Large intestine (tissue), 3 donors: ENCODE measurements around the gene CCL23. TPM values are rescaled to one million over a fixed set of nuclear protein-coding genes. Genes with fewer than 3 reads are reported as not detected.

ENCODE experiments used
- DNase-seq, 2 donors: peaks; one replicate each; pipeline versions ENCODE4 v3.0.0 to v3.0.0-alpha.2; 2013
- H3K27ac ChIP-seq: one replicate; pipeline ENCODE4 v1.5.1; 2013; ENCODE audit warnings: low read length
- H3K27me3 ChIP-seq: 2 replicates; pipeline ENCODE4 v1.6.1; 2013; ENCODE audit warnings: low read length; ENCODE audit not compliant: control insufficient read depth, insufficient read depth
- H3K36me3 ChIP-seq: 2 replicates; pipeline ENCODE4 v1.6.1; 2013; ENCODE audit warnings: low read length; ENCODE audit not compliant: control insufficient read depth, insufficient read depth
- H3K4me1 ChIP-seq: one replicate; pipeline ENCODE4 v1.6.1; 2013; ENCODE audit warnings: low read length; ENCODE audit not compliant: control insufficient read depth, insufficient read depth
- H3K4me3 ChIP-seq: one replicate; pipeline ENCODE4 v1.5.1; 2013; ENCODE audit warnings: low read length
- H3K9me3 ChIP-seq: one replicate; pipeline ENCODE4 v1.6.1; 2013; ENCODE audit warnings: mild to moderate bottlenecking, low read depth, low read length, moderate library complexity; ENCODE audit not compliant: control insufficient read depth
- WGBS: methylation state at CpG from one replicate; pipeline ENCODE4 v1.1.5; 2013; ENCODE audit warnings: low lambda C conversion rate; ENCODE audit not compliant: insufficient coverage; 5-methylcytosine and 5-hydroxymethylcytosine counted together
- polyA plus RNA-seq: library from polyadenylated mRNA; unstranded; fragments of 120-200 nt; gene quantifications from one replicate; pipeline ENCODE4 v1.2.1, GENCODE V29; 2013

CCL23 gene
- polyA plus RNA-seq, 1 donor, result 1.2 TPM

GRCh38 chr17:35972066-35972465, 45.7 kb downstream of the CCL23 start:
- peaks cover 51% of the 10 kb centered on the region for H3K4me1 ChIP-seq
- no peaks in the 10 kb centered on the region for H3K9me3 ChIP-seq
- H3K36me3 ChIP-seq, result no peaks in the 10 kb centered on the region
- DNase-seq, result no peak
- no peak overlapping the region for H3K4me3 ChIP-seq
- H3K27me3 ChIP-seq, result no peaks in the 10 kb centered on the region
- peak overlapping the region; percentile 75 for H3K27ac ChIP-seq
- no CpG with 5 or more reads among the region's 1 CpG for WGBS

DNA sequence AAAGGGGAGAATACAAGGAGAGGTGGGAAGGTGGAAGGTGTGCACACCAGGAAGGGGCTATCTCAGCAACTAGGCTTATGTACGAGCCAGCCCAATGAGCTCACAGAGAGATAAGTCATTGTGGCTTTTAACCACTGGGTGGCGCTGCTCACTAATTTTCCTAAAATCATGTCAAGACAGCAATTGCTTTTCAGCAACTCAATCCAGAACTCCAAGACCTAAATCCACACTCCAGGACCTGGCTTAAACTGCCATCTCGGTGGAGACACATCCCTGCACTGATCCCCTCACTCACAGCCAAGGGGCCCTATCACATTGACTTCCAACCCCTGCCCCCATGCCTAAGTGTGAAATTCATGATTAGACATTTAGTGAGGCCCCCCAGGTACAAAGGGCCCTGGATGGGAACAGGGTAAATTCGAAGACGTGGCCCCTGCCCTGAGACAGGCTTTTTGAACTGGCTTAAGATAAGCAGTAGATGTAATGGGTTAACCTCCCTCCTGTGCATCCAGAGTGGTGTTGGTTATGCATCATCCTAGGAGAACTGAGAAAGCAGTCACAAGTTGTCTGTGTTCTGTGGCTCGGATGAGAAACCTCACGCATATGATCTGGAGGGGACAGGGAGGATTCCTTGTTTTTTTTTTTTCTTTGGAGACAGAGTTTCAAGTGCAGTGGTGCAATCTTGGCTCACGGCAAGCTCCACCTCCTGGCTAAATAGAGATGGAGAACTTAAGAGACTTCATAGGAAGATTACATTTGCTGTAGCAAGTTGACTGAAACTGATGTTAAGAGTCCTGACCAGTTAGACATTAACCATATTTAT, 48.0 kb downstream of the CCL23 start:
- peak; percentile 84 to 90 for DNase-seq
- Histone ChIP-seq H3K4me1 (peaks cover 46% of the 10 kb centered on the region), H3K27ac (peak overlapping the region; percentile 93), H3K4me3 (no peak overlapping the region), H3K36me3 (no peaks in the 10 kb centered on the region), H3K27me3 (no peaks in the 10 kb centered on the region), H3K9me3 (no peaks in the 10 kb centered on the region)
- no CpG with 5 or more reads among the region's 8 CpGs for whole genome bisulfite sequencing

DNA sequence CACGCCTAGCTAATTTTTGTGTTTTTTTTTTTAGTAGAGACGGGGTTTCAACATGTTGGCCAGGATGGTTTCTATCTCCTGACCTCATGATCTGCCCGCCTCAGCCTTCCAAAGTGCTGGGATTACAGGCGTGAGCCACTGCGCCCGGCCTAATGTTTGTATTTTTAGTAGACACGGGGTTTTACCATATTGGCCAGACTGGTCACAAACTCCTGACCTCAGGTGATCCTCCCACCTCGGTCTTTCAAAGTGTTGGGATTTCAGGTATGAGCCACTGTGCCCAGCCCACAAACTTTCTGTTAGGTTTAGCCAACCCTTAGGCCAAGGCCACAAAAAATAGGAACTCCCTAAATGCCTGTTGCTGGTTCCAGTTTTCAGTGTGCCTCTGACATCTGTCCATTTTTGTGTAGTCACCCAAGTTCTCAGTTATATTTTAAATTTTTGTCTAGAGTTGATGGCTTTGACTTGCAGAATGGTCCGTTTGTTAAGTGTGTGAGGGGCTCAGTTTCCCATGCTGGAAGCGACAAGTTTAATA, 49.2 kb downstream of the CCL23 start:
- WGBS, result no CpG with 5 or more reads among the region's 10 CpGs
- Histone ChIP-seq H3K4me3 (no peak overlapping the region), H3K27ac (no peak overlapping the region), H3K4me1 (peaks cover 35% of the 10 kb centered on the region), H3K36me3 (no peaks in the 10 kb centered on the region), H3K27me3 (no peaks in the 10 kb centered on the region), H3K9me3 (no peaks in the 10 kb centered on the region)
- DNase-seq, result no peak

DNA sequence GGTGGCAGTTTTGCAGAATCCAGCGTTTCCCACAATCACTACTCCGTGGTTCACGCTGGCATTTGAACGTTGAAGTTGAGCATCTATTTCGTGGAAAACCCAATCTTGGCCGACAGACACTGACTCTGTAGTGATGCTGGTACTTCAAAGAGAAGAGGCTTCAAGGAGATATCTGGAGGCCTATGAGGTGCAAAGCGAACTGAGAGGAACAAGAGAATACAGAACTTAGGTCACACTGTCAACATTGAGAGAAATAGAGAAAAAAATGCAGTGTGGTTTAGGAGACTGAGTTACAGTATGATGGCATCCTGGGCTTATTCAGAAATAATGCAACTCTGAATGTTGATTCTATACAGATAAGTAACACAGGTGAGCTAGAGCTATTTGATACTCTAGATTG, 52.5 kb downstream of the CCL23 start:
- H3K27ac ChIP-seq, result no peak overlapping the region
- H3K27me3 ChIP-seq, result no peaks in the 10 kb centered on the region
- no peaks in the 10 kb centered on the region for H3K36me3 ChIP-seq
- peaks cover 4% of the 10 kb centered on the region for H3K4me1 ChIP-seq
- no peaks in the 10 kb centered on the region for H3K9me3 ChIP-seq
- H3K4me3 ChIP-seq, result no peak overlapping the region
- DNase-seq, result no peak
- no CpG with 5 or more reads among the region's 7 CpGs for WGBS

GRCh38 chr17:35963663-35964062, 54.1 kb downstream of the CCL23 start:
- Histone ChIP-seq H3K27ac (no peak overlapping the region), H3K36me3 (no peaks in the 10 kb centered on the region), H3K4me3 (no peak overlapping the region), H3K9me3 (no peaks in the 10 kb centered on the region), H3K4me1 (no peaks in the 10 kb centered on the region), H3K27me3 (no peaks in the 10 kb centered on the region)
- DNase-seq, result no peak
- WGBS, result 100% methylated on average over 1 of the region's 6 CpGs

Other genes with a start within 250 kb of the CCL23 start
- 7.5 TPM for gene MMP28, start 222.3 kb downstream of the CCL23 start, polyA plus RNA-seq
- 177 TPM for gene TAF15, start 208.5 kb downstream of the CCL23 start, polyA plus RNA-seq
- gene HEATR9, start 149.1 kb downstream of the CCL23 start, polyA plus RNA-seq, result 0.03 TPM
- gene CCL5, start 137.6 kb downstream of the CCL23 start, polyA plus RNA-seq, result 8.3 TPM
- 5.6 TPM for gene RDM1, start 87.2 kb downstream of the CCL23 start, polyA plus RNA-seq
- gene LYZL6, start 74.3 kb downstream of the CCL23 start, polyA plus RNA-seq, result not detected
- gene CCL16, start 36.5 kb downstream of the CCL23 start, polyA plus RNA-seq, result 0.19 TPM
- 6.8 TPM for gene CCL14, start 31.2 kb downstream of the CCL23 start, polyA plus RNA-seq
- gene CCL15, start 16.4 kb downstream of the CCL23 start, polyA plus RNA-seq, result 36.8 TPM
- 0.28 TPM for gene CCL18, start 46.3 kb upstream of the CCL23 start, polyA plus RNA-seq
- 11.7 TPM for gene CCL3, start 72.2 kb upstream of the CCL23 start, polyA plus RNA-seq
- 6.9 TPM for gene CCL4, start 85.9 kb upstream of the CCL23 start, polyA plus RNA-seq
- gene TBC1D3B, start 158.7 kb upstream of the CCL23 start, polyA plus RNA-seq, result 7.1 TPM
- gene CCL3L1, start 178.8 kb upstream of the CCL23 start, polyA plus RNA-seq, result 5.1 TPM
- gene CCL4L2, start 193.1 kb upstream of the CCL23 start, polyA plus RNA-seq, result 6.9 TPM
- gene TBC1D3I, start 246.6 kb upstream of the CCL23 start, polyA plus RNA-seq, result 0.37 TPM